ENCODE data around the gene PRSS53.
A peak's percentile ranks its signal among the peaks of the same experiment; 100 is the strongest.
"Not testable (repeated sequence)": the region's sequence is repeated elsewhere in the genome, so short reads cannot be mapped to it uniquely, and the experiment has no call there.

The PRSS53 gene

GRCh38 chr16:31117384-31118222 lies 28.9 kb upstream of the PRSS53 start, which contains the start of gene KAT8:
Gene KAT8 (plus strand): TSS chr16:31117664. CDS start chr16:31117682, 18 bp downstream.
- DNase-seq (ENCODE audit: low read depth) = peak; percentile 95

DNA sequence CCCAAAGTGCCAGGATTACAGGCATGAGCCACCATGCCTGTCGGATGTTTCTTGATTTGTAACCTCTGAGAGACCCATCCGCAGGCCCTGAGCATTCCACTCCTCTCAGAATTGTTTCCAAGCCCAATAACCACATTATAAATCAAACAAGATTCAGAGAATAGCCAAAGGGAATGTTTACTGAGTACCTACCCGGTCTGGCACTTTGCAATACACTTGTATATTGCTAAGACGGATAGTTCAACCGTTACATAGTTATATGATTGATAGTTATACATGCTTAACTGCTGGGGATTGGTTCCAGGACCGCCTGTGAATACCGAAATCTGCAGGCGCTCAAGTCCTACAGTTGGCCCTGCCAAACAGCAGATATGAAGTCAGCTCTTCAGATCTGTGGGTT lies 25.7 kb upstream of the PRSS53 start:
- no peak for DNase-seq (ENCODE audit: low read depth)

- DNase-seq (ENCODE audit: low read depth) = no peak
Measured at GRCh38 chr16:31113121-31114120, 24.7 kb upstream of the PRSS53 start.

- DNase-seq (ENCODE audit: low read depth) = no peak
Measured at GRCh38 chr16:31112711-31113110, 24.0 kb upstream of the PRSS53 start.

GRCh38 chr16:31111881-31112466 lies 23.2 kb upstream of the PRSS53 start:
- no peak for DNase-seq (ENCODE audit: low read depth)

DNA sequence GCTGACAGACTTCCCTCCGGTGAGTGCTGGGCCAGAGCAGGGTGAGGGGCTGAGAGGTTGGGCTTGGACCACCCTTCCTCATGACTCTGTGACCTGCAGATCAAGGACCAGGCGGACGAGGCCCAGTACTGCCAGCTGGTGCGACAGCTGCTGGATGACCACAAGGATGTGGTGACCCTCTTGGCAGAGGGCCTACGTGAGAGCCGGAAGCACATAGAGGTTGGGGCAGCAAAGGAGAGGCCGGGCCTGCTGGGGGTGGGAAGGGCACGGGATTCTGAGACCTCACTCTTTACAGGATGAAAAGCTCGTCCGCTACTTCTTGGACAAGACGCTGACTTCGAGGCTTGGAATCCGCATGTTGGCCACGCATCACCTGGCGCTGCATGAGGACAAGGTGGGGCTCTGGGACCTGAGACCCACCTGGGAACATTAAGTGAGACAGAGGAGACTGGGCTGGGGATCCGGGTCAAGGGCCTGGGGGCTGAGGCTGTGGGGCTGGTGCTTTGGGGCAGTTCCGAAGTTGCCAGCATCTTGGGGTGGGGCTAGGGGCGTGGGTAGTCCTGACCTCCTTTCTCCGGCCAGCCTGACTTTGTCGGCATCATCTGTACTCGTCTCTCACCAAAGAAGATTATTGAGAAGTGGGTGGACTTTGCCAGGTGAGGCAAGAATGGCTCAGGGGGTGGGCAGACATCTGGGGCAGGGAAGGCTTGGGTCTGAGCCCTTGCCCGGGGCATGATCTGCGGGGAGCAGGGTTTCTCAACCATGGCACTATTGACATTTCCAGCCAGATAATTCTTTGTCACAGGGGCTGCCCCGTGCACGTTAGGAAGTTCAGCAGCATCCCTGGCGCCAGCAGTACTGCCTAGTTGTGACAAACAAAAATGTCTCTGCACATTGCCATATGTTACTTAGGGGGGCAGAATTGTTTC lies 21.6 kb upstream of the PRSS53 start:
- DNase-seq (ENCODE audit: low read depth) = no peak

DNA sequence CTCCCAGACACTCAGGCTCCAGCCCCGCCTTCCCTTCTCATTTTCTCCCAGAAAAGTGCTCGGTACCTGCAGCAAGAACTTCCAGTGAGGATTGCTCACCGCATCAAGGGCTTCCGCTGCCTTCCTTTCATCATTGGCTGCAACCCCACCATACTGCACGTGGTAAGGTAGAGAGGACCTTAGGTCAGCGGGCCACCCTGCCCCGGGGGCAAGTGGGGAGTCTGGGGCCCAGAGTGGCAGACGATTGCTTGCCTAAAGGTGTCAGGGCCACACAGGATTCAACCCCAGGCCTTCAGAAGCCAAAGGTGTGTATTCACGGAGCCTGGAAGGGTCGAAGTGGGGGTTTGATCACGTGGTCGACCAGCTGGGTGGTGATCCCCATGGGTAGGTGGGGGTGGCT lies 20.9 kb upstream of the PRSS53 start:
- no peak for DNase-seq (ENCODE audit: low read depth)

GRCh38 chr16:31108794-31109558 lies 20.2 kb upstream of the PRSS53 start:
- no peak for DNase-seq (ENCODE audit: low read depth)

DNA sequence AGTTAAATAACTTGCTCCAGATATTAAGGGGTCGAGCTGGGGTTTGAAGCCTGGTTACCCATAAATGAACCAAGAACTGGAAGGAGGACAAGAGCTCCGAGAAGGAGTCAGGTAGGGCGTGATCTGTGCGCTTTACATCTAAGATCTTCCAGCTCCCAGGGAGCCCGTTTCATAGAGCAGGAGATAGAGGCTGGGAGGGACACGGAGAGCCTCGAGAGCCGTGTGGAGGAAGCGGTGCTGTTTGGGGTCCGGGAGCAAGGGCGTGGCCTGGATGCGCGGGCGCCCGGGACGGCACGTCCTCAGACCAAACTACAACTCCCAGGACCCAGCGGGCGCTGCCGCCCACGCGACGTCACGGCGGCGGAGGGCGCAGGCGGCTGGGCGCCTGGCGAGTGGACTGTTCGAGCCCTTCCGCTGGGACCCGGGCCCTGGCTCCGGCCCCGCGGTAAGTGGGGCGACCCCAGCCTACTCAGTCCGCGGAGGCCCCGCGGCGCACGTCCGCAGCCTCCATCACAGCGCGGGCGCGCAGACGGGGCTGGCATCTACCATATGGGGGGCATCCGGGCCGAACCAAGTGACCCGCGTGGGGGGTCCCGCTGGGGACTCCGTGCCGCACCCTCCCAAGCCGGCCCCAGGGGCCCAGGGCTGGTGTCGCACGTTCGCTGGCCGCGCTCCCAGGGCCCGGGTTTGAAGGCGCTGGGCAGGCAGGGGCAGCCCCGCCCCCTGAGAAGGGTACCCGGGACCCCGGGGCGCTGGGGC lies 19.5 kb upstream of the PRSS53 start, which contains the start of gene BCKDK:
BCKDK (plus strand) TSS at position 352 of the 759 bp plus-strand sequence. CDS start 838 bp downstream, outside the sequence.
- DNase-seq (ENCODE audit: low read depth) = peak; percentile 35

DNA sequence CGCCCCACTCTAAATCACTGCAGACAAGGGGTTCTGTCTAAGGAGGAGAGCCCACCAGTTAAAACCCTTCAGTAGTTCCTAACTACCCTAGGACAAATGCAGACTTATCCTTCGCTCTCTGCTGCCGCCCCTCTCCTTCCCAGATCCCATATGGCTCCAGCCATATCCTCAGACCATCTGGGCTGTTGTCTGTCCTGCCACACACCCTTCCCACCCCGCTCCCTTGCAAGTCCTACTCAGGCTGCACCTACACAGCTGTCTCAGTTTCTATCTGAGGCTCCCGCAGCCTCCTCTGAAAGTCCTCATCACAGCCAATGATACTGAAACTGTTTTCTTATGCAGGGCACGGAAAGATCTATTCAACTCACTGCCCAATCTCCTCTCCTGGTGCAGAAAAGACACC lies 18.7 kb upstream of the PRSS53 start:
- no peak for DNase-seq (ENCODE audit: low read depth)

DNA sequence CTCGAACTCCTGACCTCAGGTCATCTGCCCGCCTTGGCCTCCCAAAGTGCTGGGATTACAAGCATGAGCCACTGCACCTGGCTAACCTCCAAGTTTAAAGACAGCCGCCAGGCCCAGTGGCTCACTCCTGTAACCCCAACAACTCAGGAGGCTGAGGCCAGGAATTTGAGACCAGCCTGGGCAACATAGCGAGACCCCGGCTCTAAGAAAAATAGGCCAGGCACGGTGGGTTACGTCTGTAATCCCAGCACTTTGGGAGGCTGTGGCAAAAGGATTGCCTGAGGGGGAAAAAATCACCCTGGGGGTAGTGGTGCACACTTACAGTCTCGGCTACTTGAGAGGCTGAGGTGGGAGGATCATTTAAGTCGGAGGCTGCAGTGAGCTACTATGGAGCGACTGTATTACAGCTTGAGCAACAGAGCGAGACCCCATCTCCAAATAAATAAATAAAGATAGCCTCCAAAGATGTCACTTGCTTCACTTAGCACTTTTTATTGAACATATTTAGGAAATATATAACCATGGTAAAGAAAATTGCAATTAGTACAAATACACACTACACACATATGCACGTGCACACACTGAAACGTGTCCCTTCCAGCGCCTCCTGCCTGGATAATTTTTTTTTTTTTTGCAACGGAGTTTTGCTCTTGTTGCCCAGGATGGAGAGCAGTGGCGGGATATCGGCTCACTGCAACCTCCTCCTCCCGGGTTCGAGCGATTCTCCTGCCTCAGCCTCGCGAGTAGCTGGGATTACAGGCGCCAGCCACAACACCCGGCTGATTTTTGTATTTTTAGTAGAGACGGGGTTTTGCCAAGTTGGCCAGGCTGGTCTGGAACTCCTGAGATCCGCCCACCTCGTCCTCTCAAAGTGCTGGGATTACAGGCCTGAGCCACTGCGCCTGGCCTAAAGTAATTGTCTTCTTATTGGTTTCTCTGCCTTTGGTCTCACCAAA lies 18.0 kb upstream of the PRSS53 start:
- no peak for DNase-seq (ENCODE audit: low read depth)

DNA sequence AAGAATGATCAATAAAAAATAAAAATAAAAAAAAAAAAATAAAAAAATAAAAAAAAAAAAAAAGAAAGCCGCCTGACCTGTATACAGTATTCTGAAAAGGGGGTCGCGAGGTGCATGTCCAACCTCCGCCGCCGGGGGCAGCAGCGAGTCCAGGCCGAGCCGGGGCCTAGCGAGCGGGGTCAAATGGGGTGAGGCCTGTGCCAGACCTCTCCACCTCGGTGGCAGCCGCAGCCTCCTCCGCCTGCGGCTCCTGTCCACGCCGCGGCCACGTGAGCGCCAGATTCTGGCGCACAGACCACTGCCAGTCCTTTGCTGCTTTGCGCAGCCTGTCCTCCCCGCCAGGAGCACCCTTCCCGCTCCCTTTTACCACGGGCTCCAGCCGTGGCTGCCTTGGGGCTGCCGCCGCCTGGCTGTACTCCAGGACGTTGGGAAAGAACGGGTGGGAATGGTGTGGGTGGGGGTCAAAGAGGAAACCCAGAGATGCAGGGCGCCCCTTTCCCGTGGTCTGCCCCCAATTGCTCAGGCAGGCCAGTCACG lies 17.0 kb upstream of the PRSS53 start:
- DNase-seq (ENCODE audit: low read depth) = peak; percentile 36

- DNase-seq (ENCODE audit: low read depth) = not testable (repeated sequence)
Measured at GRCh38 chr16:31100876-31101641, 12.3 kb upstream of the PRSS53 start.

GRCh38 chr16:31099860-31100638 lies 11.3 kb upstream of the PRSS53 start:
- DNase-seq (ENCODE audit: low read depth) = no peak

DNA sequence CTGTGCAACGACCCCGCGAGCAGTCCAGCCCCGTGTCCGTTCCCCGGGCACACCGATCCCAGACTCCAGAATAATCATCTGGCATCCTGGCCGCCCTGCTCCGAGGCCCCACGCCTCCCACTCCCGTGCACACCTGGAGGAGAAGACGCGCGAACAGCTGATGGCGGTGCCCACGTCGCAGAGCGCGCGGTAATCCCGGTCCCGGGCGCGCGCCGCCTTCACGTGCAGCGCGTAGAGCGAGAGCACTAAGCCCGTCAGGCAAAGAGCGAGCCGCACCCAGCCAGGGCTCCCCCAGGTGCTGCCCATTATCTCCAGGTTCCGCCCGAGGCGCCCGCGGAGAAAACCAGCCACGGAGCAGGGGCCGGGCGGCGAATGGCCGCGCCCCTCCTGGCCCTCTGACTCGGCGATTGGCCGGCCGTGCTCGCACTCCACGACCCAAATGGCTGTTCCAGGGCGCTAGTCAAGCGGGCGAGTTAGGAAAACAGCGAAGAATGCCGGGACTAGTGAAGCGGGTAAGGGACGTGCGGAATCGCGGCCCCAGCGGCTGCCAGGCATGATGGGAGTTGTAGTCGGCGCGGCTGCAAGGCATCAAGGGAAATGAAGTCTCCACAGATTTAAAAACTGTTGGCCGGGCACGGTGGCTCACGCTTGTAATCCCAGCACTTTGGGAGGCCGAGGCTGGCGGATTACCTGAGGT lies 5.8 kb upstream of the PRSS53 start, which contains the start of gene VKORC1:
VKORC1 (minus strand) TSS at position 374 of the 697 bp plus-strand sequence; CDS start at position 306, 68 bp downstream.
- DNase-seq (ENCODE audit: low read depth) = peak; percentile 96

- DNase-seq (ENCODE audit: low read depth) = no peak
Measured at GRCh38 chr16:31094088-31094423, 5.3 kb upstream of the PRSS53 start.
